GM12801 (cell line): ENCODE data around the gene GPRIN1.

Experiments used
- CTCF ChIP-seq: IDR thresholded peaks from one replicate; pipeline ENCODE4 v1.5.1; 2011; ENCODE audit warnings: control low read depth; ENCODE audit not compliant: insufficient read length; ENCODE audit errors: extremely low read depth

Gene GPRIN1

GRCh38 chr5:176570044-176570443 lies 39.9 kb downstream of the GPRIN1 start:
- no peak for TF ChIP-seq CTCF

- TF ChIP-seq CTCF, result no peak
Observed at GRCh38 chr5:176568657-176569056, 41.3 kb downstream of the GPRIN1 start.

GRCh38 chr5:176565760-176566288 lies 44.1 kb downstream of the GPRIN1 start:
- TF ChIP-seq CTCF, result no peak

- TF ChIP-seq CTCF, result no peak
Observed at GRCh38 chr5:176564002-176564401, 46.0 kb downstream of the GPRIN1 start.

- TF ChIP-seq CTCF, result no peak
Observed at GRCh38 chr5:176562189-176562588, 47.8 kb downstream of the GPRIN1 start.

GRCh38 chr5:176561259-176561658 lies 48.7 kb downstream of the GPRIN1 start:
- TF ChIP-seq CTCF, result no peak

- no peak for TF ChIP-seq CTCF
Observed at GRCh38 chr5:176560364-176560763, 49.6 kb downstream of the GPRIN1 start.

GRCh38 chr5:176559683-176560082 lies 50.3 kb downstream of the GPRIN1 start:
- no peak for TF ChIP-seq CTCF
